A549 treated with ZK216348 at 1 μM for 4 hours (cell line): Measurements from ENCODE around the gene ACSF2. TPM values are rescaled to one million over a fixed set of nuclear protein-coding genes. Genes with fewer than 3 reads are reported as not detected.

Source experiments
- total RNA-seq: library from RNA; stranded (reverse); fragments of 200-300 nt; extraction: Qiagen RNA extraction; gene quantifications from 5 replicates; pipeline ENCODE4 v1.2.3, GENCODE V29; 2022; ENCODE audit warnings: low read depth

ACSF2 gene
- total RNA-seq, result 11.3 to 16.0 TPM (median 13.0 TPM) in 5 replicates

GRCh38 chr17:50425682-50426471 lies at the start of gene ACSF2:
TSS of gene ACSF2 (plus strand) at chr17:50426218. CDS start at chr17:50426262, 44 bp downstream.

GRCh38 chr17:50397111-50397918 lies 28.7 kb upstream of the ACSF2 start, which contains the start of gene LRRC59:
TSS of gene LRRC59 (minus strand) at chr17:50397523. CDS start at chr17:50397317, 206 bp downstream.

GRCh38 chr17:50468304-50469207 lies 42.5 kb downstream of the ACSF2 start, which contains the start of gene CHAD:
TSS of gene CHAD (minus strand) at chr17:50468880. CDS start at chr17:50468813, 67 bp downstream.

GRCh38 chr17:50478391-50479381 lies 52.7 kb downstream of the ACSF2 start, which contains the start of gene RSAD1:
TSS of gene RSAD1 (plus strand) at chr17:50478860. CDS start at chr17:50478885, 25 bp downstream.

GRCh38 chr17:50507871-50508572 lies 82.0 kb downstream of the ACSF2 start, which contains the start of gene MYCBPAP:
TSS of gene MYCBPAP (plus strand) at chr17:50508439. CDS start at chr17:50508675, 236 bp downstream.

Other genes with a start within 250 kb of the ACSF2 start
- gene COL1A1, start 224.6 kb upstream of the ACSF2 start, total RNA-seq, result 4.5 to 10.2 TPM (median 8.2 TPM) in 5 replicates
- 18.3 to 24.2 TPM (median 20.8 TPM) in 5 replicates for gene TMEM92, start 151.8 kb upstream of the ACSF2 start, total RNA-seq
- gene XYLT2, start 80.1 kb upstream of the ACSF2 start, total RNA-seq, result 14.3 to 25.7 TPM (median 23.4 TPM) in 5 replicates
- gene MRPL27, start 53.0 kb upstream of the ACSF2 start, total RNA-seq, result 135 to 161 TPM (median 145 TPM) in 5 replicates
- gene EME1, start 53.0 kb upstream of the ACSF2 start, total RNA-seq, result 14.1 to 17.0 TPM (median 15.3 TPM) in 5 replicates
- gene LRRC59, start 28.7 kb upstream of the ACSF2 start, total RNA-seq, result 228 to 243 TPM (median 236 TPM) in 5 replicates
- gene CHAD, start 42.7 kb downstream of the ACSF2 start, total RNA-seq, result not detected in 5 replicates
- gene RSAD1, start 52.6 kb downstream of the ACSF2 start, total RNA-seq, result 25.1 to 38.8 TPM (median 35.6 TPM) in 5 replicates
- gene MYCBPAP, start 82.2 kb downstream of the ACSF2 start, total RNA-seq, result 0.08 to 1.1 TPM (median 0.53 TPM) in 5 replicates
- gene EPN3, start 106.5 kb downstream of the ACSF2 start, total RNA-seq, result 0.16 to 0.28 TPM (median 0.20 TPM) in 4 of 5 replicates, not detected in the other
- 53.1 to 95.8 TPM (median 80.4 TPM) in 5 replicates for gene SPATA20, start 121.0 kb downstream of the ACSF2 start, total RNA-seq
- 1.9 to 5.0 TPM (median 4.9 TPM) in 5 replicates for gene CACNA1G, start 134.5 kb downstream of the ACSF2 start, total RNA-seq
- 97.9 to 174 TPM (median 149 TPM) in 5 replicates for gene ABCC3, start 208.7 kb downstream of the ACSF2 start, total RNA-seq